ENCODE data around the gene KRT15. TPM values are rescaled to one million over a fixed set of nuclear protein-coding genes. Genes with fewer than 3 reads are reported as not detected.

The KRT15 gene
- total RNA-seq, 1 experiment from 2014 or later: 0.55 TPM

GRCh38 chr17:41523225-41523593 is 4.5 kb upstream of the KRT15 start (continued):
- TF ChIP-seq, protein P1, sequence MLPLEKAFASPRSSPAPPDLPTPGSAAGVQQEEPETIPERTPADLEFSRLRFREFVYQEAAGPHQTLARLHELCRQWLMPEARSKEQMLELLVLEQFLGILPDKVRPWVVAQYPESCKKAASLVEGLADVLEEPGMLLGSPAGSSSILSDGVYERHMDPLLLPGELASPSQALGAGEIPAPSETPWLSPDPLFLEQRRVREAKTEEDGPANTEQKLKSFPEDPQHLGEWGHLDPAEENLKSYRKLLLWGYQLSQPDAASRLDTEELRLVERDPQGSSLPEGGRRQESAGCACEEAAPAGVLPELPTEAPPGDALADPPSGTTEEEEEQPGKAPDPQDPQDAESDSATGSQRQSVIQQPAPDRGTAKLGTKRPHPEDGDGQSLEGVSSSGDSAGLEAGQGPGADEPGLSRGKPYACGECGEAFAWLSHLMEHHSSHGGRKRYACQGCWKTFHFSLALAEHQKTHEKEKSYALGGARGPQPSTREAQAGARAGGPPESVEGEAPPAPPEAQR (CRISPR knock-in tag; IDR thresholded peaks at IDR 0.05): no peak
- no peak for TF ChIP-seq NFYB (CRISPR knock-in tag; conservative IDR thresholded peaks at IDR 0.05; ENCODE audit: low read depth)

DNA sequence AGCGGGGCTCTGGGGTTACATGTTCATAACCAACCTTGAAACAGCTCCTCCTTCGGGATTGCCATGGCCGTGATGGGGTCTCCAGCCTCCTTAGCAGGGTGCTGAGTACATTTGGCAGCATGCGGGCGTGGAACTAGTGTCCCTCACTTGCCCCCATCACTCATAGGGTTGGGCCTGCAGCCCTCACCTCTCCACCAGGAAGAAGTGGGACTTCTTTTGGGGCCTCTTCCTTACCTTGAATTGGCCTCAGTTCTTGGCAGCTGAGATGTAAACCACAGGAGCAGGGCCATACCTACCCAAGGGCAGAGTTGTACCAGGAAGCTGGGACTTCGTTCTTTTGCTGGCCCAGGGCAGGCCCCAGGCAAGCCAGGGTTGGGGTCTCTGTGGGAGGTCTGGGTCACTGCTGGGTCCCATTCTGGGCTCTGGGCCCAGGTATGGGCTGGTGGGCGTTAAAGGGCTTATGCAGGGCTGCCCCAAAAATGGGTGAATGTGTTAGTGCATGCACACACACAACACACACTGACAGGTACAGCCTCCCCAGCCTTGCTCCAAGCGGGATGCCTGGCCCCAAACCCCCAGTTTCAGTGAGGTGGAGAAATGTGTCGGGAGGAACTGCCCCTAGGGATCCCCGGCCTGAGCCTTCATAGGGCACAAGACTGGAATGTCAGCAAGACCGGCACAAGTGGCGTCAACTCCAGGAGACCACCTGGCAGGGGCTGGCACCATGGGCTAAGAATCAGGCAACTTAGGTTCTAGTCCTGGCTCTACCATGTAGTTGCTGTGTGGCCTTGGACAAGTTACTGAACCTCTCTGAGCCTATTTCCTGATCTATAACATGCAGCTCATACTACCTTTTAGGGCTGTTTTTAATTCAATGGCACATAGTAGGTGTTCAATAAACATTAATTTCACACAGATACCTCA is 3.9 kb upstream of the KRT15 start:
- ChIA-PET CTCF (interaction anchor here (0.6 to 2.9 kb wide), 10 partner anchors 9 to 144 kb away, joined by 3 to 52 read pairs (median 10); no protein-coding TSS in a partner anchor), POLR2A (interaction anchor here (1.2 to 1.3 kb wide), 2 partner anchors 16 to 27 kb away, joined by 4 read pairs; no protein-coding TSS in a partner anchor)
- Mint-ChIP-seq H3K36me3 (peaks cover 26% of the 10 kb centered on the region), H3K9me3 (no peaks in the 10 kb centered on the region), H3K4me3 (no peak overlapping the region), H3K27ac (no peak overlapping the region), H3K27me3 (ENCODE audit: low read depth) (no peaks in the 10 kb centered on the region; the same call in 1 of the 2 replicates), H3K4me1 (peaks cover 29% of the 10 kb centered on the region)
- DNase-seq (ENCODE audit: low spot score) (no peak), ATAC-seq (no peak; the same call in 1 of the 2 replicates)
- TF ChIP-seq PRRX2 (CRISPR knock-in tag; IDR thresholded peaks at IDR 0.05) (no peak), OVOL2 (CRISPR knock-in tag; IDR thresholded peaks at IDR 0.05; ENCODE audit: borderline replicate concordance) (no peak), NR3C1 (CRISPR knock-in tag; conservative IDR thresholded peaks at IDR 0.05; ENCODE audit: low read depth) (no peak), ATF6 (CRISPR knock-in tag; IDR thresholded peaks at IDR 0.05) (no peak), RELA (CRISPR knock-in tag; IDR thresholded peaks at IDR 0.05; ENCODE audit: borderline replicate concordance) (no peak), TEAD1 (CRISPR knock-in tag; IDR thresholded peaks at IDR 0.05) (no peak), ERG (CRISPR knock-in tag; IDR thresholded peaks at IDR 0.05) (0 out of 2 replicates have a peak, but pooled peaks have one; percentile 37), ESRRA (CRISPR knock-in tag; IDR thresholded peaks at IDR 0.05; ENCODE audit: borderline replicate concordance) (no peak), ZNF671 (CRISPR knock-in tag; IDR thresholded peaks at IDR 0.05) (0 out of 2 replicates have a peak, but pooled peaks have one; percentile 15), IRF2 (CRISPR knock-in tag; IDR thresholded peaks at IDR 0.05; ENCODE audit: borderline replicate concordance, low read depth) (no peak)

- ATAC-seq (peak; percentile 46), DNase-seq (ENCODE audit: low spot score) (peak; percentile 57)
- POLR2A ChIA-PET: interaction anchor here (0.6 to 1.3 kb wide), 4 partner anchors 10 to 168 kb away, joined by 3 to 4 read pairs (median 4); no protein-coding TSS in a partner anchor
- Mint-ChIP-seq H3K4me3 (no peak overlapping the region), H3K27me3 (ENCODE audit: low read depth) (no peaks in the 10 kb centered on the region; the same call in 1 of the 2 replicates), H3K36me3 (peaks cover 26% of the 10 kb centered on the region), H3K27ac (peak overlapping the region; percentile 48; the same call in 1 of the 2 replicates), H3K9me3 (no peaks in the 10 kb centered on the region), H3K4me1 (peaks cover 25% of the 10 kb centered on the region)
- CTCF ChIA-PET: interaction anchor here (0.6 to 2.9 kb wide), 9 partner anchors 9 to 144 kb away, joined by 3 to 52 read pairs (median 10); no protein-coding TSS in a partner anchor
- TF ChIP-seq ZBTB21 (CRISPR knock-in tag; IDR thresholded peaks at IDR 0.05; ENCODE audit: borderline replicate concordance): no peak
- no peak for TF ChIP-seq MXD4 (CRISPR knock-in tag; IDR thresholded peaks at IDR 0.05; ENCODE audit: borderline replicate concordance)
- no peak for TF ChIP-seq ZNF121 (CRISPR knock-in tag; IDR thresholded peaks at IDR 0.05)
- no peak for TF ChIP-seq NFE2L1 (CRISPR knock-in tag; IDR thresholded peaks at IDR 0.05)
- no peak for TF ChIP-seq RELA (CRISPR knock-in tag; IDR thresholded peaks at IDR 0.05; ENCODE audit: borderline replicate concordance)
- no peak for TF ChIP-seq ZNF532 (CRISPR knock-in tag; IDR thresholded peaks at IDR 0.05; ENCODE audit: borderline replicate concordance)
- TF ChIP-seq E2F5 (CRISPR knock-in tag; IDR thresholded peaks at IDR 0.05): no peak
- TF ChIP-seq FOXP1 (CRISPR knock-in tag; IDR thresholded peaks at IDR 0.05; ENCODE audit: borderline replicate concordance): no peak
- TF ChIP-seq GRHL2 (CRISPR knock-in tag; IDR thresholded peaks at IDR 0.05; ENCODE audit: insufficient replicate concordance, severe bottlenecking): no peak
- no peak for TF ChIP-seq TCF7 (CRISPR knock-in tag; IDR thresholded peaks at IDR 0.05; ENCODE audit: low read depth)
These were observed 3.0 kb upstream of the KRT15 start for GRCh38 chr17:41521574-41522261.

Measured in WTC11 (cell line).